Muscle layer of duodenum (tissue), 2 donors: ENCODE measurements around the gene HIPK2.

Experiments used
- H3K27ac ChIP-seq: one replicate; pipeline ENCODE4 v1.7.0; 2013; ENCODE audit warnings: mild to moderate bottlenecking, low read length
- H3K27me3 ChIP-seq: one replicate; pipeline ENCODE4 v1.7.0; 2013; ENCODE audit warnings: low read depth, mild to moderate bottlenecking, control low read depth, low read length
- H3K36me3 ChIP-seq, 2 donors: one replicate each; pipeline ENCODE4 v1.7.0; 2013; ENCODE audit warnings: low read length in 2 of 2, control low read depth in 1 of 2, mild to moderate bottlenecking in 1 of 2; ENCODE audit not compliant: insufficient read depth in 2 of 2, control insufficient read depth in 1 of 2
- H3K4me1 ChIP-seq, 2 donors: one replicate each; pipeline ENCODE4 v1.7.0; 2013; ENCODE audit warnings: low read length in 2 of 2, mild to moderate bottlenecking in 2 of 2, control low read depth in 1 of 2, moderate library complexity in 1 of 2; ENCODE audit not compliant: insufficient read depth in 2 of 2, control insufficient read depth in 1 of 2
- H3K4me3 ChIP-seq, 2 donors: one replicate each; pipeline ENCODE4 v1.7.0; 2013; ENCODE audit warnings: low read length in 2 of 2, low read depth in 1 of 2, mild to moderate bottlenecking in 1 of 2
- H3K9me3 ChIP-seq, 2 donors: one replicate each; pipeline ENCODE4 v1.7.0; 2013; ENCODE audit warnings: low read length in 2 of 2, control low read depth in 1 of 2, mild to moderate bottlenecking in 1 of 2; ENCODE audit not compliant: control insufficient read depth in 1 of 2
- donor health status: healthy.

The HIPK2 gene

GRCh38 chr7:139741789-139742344 lies 35.9 kb downstream of the HIPK2 start:
- no peaks in the 10 kb centered on the region for H3K27me3 ChIP-seq
- H3K27ac ChIP-seq, result no peak overlapping the region
- no peak overlapping the region for H3K4me3 ChIP-seq
- peaks cover 0 to 3% of the 10 kb centered on the region in 2 donors for H3K36me3 ChIP-seq
- no peaks in the 10 kb centered on the region for H3K9me3 ChIP-seq
- H3K4me1 ChIP-seq, result peaks cover 6 to 47% of the 10 kb centered on the region in 2 donors

- no peak overlapping the region for H3K27ac ChIP-seq
- H3K9me3 ChIP-seq, result no peaks in the 10 kb centered on the region
- H3K4me1 ChIP-seq, result peaks cover 6 to 49% of the 10 kb centered on the region in 2 donors
- no peak overlapping the region for H3K4me3 ChIP-seq
- H3K36me3 ChIP-seq, result peaks cover 0 to 7% of the 10 kb centered on the region in 2 donors
- no peaks in the 10 kb centered on the region for H3K27me3 ChIP-seq
Measured at GRCh38 chr7:139741239-139741638, 36.6 kb downstream of the HIPK2 start.

GRCh38 chr7:139739863-139740597 lies 37.8 kb downstream of the HIPK2 start:
- Histone ChIP-seq H3K36me3 (peaks cover 0 to 9% of the 10 kb centered on the region in 2 donors), H3K4me1 (peaks cover under 1 to 37% of the 10 kb centered on the region in 2 donors), H3K27ac (no peak overlapping the region), H3K4me3 (no peak overlapping the region), H3K9me3 (no peaks in the 10 kb centered on the region), H3K27me3 (no peaks in the 10 kb centered on the region)

GRCh38 chr7:139738772-139739171 lies 39.0 kb downstream of the HIPK2 start:
- Histone ChIP-seq H3K9me3 (no peaks in the 10 kb centered on the region), H3K4me1 (peaks cover 0 to 44% of the 10 kb centered on the region in 2 donors), H3K36me3 (peaks cover 0 to 15% of the 10 kb centered on the region in 2 donors), H3K27me3 (no peaks in the 10 kb centered on the region), H3K4me3 (no peak overlapping the region), H3K27ac (no peak overlapping the region)

- no peaks in the 10 kb centered on the region for H3K27me3 ChIP-seq
- H3K36me3 ChIP-seq, result peaks cover 0 to 17% of the 10 kb centered on the region in 2 donors
- H3K4me3 ChIP-seq, result no peak overlapping the region
- no peaks in the 10 kb centered on the region for H3K9me3 ChIP-seq
- peaks cover 0 to 38% of the 10 kb centered on the region in 2 donors for H3K4me1 ChIP-seq
- peak overlapping the region; percentile 28 for H3K27ac ChIP-seq
Measured at GRCh38 chr7:139738101-139738489, 39.7 kb downstream of the HIPK2 start.

GRCh38 chr7:139737221-139738100 lies 40.3 kb downstream of the HIPK2 start:
- H3K9me3 ChIP-seq, result no peaks in the 10 kb centered on the region
- no peaks in the 10 kb centered on the region for H3K27me3 ChIP-seq
- H3K4me3 ChIP-seq, result no peak overlapping the region
- H3K4me1 ChIP-seq, result peaks cover under 1 to 33% of the 10 kb centered on the region in 2 donors
- H3K27ac ChIP-seq, result peak overlapping the region; percentile 28
- H3K36me3 ChIP-seq, result peaks cover 0 to 17% of the 10 kb centered on the region in 2 donors

- Histone ChIP-seq H3K27me3 (no peaks in the 10 kb centered on the region), H3K4me1 (peaks cover 14 to 46% of the 10 kb centered on the region in 2 donors), H3K9me3 (no peaks in the 10 kb centered on the region), H3K27ac (no peak overlapping the region), H3K4me3 (no peak overlapping the region), H3K36me3 (peaks cover 0 to 22% of the 10 kb centered on the region in 2 donors)
Measured at GRCh38 chr7:139735912-139736595, 41.7 kb downstream of the HIPK2 start.

- Histone ChIP-seq H3K4me3 (no peak overlapping the region), H3K36me3 (peaks cover 0 to 22% of the 10 kb centered on the region in 2 donors), H3K27ac (peak overlapping the region; percentile 15), H3K9me3 (no peaks in the 10 kb centered on the region), H3K27me3 (no peaks in the 10 kb centered on the region), H3K4me1 (peaks cover 18 to 51% of the 10 kb centered on the region in 2 donors)
Measured at GRCh38 chr7:139735466-139735865, 42.3 kb downstream of the HIPK2 start.

GRCh38 chr7:139734395-139734794 lies 43.4 kb downstream of the HIPK2 start:
- Histone ChIP-seq H3K27me3 (no peaks in the 10 kb centered on the region), H3K36me3 (peaks cover 0 to 22% of the 10 kb centered on the region in 2 donors), H3K9me3 (no peaks in the 10 kb centered on the region), H3K4me3 (no peak overlapping the region), H3K4me1 (peaks cover 18 to 45% of the 10 kb centered on the region in 2 donors), H3K27ac (peak overlapping the region; percentile 17)

GRCh38 chr7:139733751-139734150 lies 44.0 kb downstream of the HIPK2 start:
- peak overlapping the region; percentile 17 for H3K27ac ChIP-seq
- H3K4me3 ChIP-seq, result no peak overlapping the region
- H3K27me3 ChIP-seq, result no peaks in the 10 kb centered on the region
- peaks cover 18 to 45% of the 10 kb centered on the region in 2 donors for H3K4me1 ChIP-seq
- H3K9me3 ChIP-seq, result no peaks in the 10 kb centered on the region
- H3K36me3 ChIP-seq, result peaks cover 0 to 22% of the 10 kb centered on the region in 2 donors
